AG04449 (cell line): ENCODE data around the gene ARID3C.

Experiments
- CTCF ChIA-PET: fragments of 350-600 bp; formaldehyde crosslinking; extraction: SDS; loops from one replicate; lab custom pipeline; 2021; ENCODE audit warnings: antibody characterized with exemption; lab: Yijun Ruan, JAX
- POLR2A ChIA-PET: fragments of 400-600, 350-600 bp; formaldehyde crosslinking; extraction: SDS; loops from one replicate; lab custom pipeline; 2020; ENCODE audit warnings: antibody characterized with exemption, inconsistent platforms; lab: Yijun Ruan, JAX
- DNase-seq: peaks from one replicate; pipeline ENCODE4 v3.0.0-alpha.2; 2010; ENCODE audit warnings: low read depth, low spot score
- H3K4me3 ChIP-seq: 2 replicates; pipeline ENCODE4 v1.5.1; 2011; ENCODE audit warnings: low read depth, mild to moderate bottlenecking, control low read depth, low read length
- TF ChIP-seq, protein P1 (sequence below): IDR thresholded peaks from one replicate; pipeline ENCODE4 v1.5.1; 2011; ENCODE audit warnings: mild to moderate bottlenecking, moderate library complexity, low read length, control low read depth, inconsistent platforms; ENCODE audit not compliant: insufficient read depth; ENCODE audit errors: missing control alignments

The ARID3C gene

DNA sequence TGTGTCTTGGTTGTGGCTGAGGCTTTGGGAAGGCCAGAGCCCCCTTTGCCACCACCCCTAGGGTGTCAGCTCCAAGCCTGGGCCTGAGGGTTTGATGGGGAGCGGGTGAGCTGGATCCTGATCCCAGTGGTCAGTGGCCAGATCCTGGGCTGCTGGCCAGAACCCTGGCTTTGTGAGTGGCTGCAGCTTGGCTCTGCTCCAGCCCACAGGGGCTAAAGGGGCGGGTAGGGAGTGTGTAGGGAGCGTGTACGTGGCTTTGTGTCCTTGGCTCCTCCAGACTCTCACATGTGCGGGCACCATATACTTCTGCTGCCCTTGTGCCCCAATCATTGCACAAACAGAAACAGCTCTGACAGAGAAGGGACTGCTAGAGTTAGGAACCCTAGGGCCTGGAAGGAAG, 21.9 kb upstream of the ARID3C start:
- TF ChIP-seq, protein P1, sequence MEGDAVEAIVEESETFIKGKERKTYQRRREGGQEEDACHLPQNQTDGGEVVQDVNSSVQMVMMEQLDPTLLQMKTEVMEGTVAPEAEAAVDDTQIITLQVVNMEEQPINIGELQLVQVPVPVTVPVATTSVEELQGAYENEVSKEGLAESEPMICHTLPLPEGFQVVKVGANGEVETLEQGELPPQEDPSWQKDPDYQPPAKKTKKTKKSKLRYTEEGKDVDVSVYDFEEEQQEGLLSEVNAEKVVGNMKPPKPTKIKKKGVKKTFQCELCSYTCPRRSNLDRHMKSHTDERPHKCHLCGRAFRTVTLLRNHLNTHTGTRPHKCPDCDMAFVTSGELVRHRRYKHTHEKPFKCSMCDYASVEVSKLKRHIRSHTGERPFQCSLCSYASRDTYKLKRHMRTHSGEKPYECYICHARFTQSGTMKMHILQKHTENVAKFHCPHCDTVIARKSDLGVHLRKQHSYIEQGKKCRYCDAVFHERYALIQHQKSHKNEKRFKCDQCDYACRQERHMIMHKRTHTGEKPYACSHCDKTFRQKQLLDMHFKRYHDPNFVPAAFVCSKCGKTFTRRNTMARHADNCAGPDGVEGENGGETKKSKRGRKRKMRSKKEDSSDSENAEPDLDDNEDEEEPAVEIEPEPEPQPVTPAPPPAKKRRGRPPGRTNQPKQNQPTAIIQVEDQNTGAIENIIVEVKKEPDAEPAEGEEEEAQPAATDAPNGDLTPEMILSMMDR = no peak
- no peak overlapping the region; the same call in 1 of the 2 replicates for H3K4me3 ChIP-seq
- ChIA-PET POLR2A (interaction anchor here (0.6 to 1.9 kb wide), 2 partner anchors 11 to 13 kb away, joined by 4 to 5 read pairs; partner anchors contain the start of gene SIGMAR1), CTCF (interaction anchor here (1.1 to 13.8 kb wide), 4 partner anchors 13 to 52 kb away, joined by 3 to 153 read pairs (median 12); partner anchors contain the start of genes CCL27 and SIGMAR1)
- no peak for DNase-seq

DNA sequence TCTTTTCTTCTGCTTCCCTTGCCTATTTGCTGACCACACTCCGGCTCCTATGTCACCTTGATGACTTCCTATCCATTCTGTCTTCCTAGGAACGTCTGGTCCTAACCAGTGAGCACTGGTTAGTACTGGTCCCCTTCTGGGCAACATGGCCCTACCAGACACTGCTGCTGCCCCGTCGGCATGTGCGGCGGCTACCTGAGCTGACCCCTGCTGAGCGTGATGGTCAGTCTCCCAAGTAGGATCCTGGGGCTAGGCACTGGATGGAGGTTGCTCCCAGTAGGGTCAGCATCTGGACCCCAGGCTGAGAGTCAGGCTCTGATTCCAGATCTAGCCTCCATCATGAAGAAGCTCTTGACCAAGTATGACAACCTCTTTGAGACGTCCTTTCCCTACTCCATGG, 19.8 kb upstream of the ARID3C start:
- no peak overlapping the region for H3K4me3 ChIP-seq
- ChIA-PET CTCF (interaction anchor here (1.3 to 13.8 kb wide), 4 partner anchors 9 to 35 kb away, joined by 3 to 180 read pairs (median 78); partner anchors contain the start of genes CCL27 and SIGMAR1), POLR2A (no interaction called here)
- TF ChIP-seq, protein P1 = no peak
- no peak for DNase-seq

DNA sequence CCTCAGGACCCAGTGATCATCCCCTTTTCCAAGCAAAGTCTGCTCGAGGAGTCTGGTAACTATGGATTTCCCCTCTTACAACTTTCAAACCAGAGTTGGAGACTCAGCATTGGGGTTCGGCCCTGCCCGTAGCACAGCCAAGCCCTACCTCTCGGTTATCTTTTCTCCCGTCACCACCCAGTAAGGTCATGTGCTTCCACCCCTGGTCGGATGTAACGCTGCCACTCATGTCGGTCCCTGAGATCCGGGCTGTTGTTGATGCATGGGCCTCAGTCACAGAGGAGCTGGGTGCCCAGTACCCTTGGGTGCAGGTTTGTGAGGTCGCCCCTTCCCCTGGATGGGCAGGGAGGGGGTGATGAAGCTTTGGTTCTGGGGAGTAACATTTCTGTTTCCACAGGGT, 18.8 kb upstream of the ARID3C start:
- peak overlapping the region; percentile 89 for H3K4me3 ChIP-seq
- no peak for DNase-seq
- POLR2A ChIA-PET = no interaction called here
- CTCF ChIA-PET = interaction anchor here (1.3 to 13.8 kb wide), 4 partner anchors 10 to 55 kb away, joined by 3 to 180 read pairs (median 86); partner anchors contain the start of genes CCL27 and SIGMAR1
- TF ChIP-seq, protein P1 = no peak

DNA sequence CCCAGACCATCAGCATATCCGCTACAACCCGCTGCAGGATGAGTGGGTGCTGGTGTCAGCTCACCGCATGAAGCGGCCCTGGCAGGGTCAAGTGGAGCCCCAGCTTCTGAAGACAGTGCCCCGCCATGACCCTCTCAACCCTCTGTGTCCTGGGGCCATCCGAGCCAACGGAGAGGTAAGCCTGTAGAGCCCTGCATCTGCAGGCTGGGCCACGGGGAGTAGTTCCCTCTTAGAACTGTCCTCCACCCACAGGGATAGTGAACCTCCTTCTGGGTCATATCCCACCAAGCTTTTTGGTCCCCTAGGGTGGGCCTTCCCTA, 18.2 kb upstream of the ARID3C start:
- H3K4me3 ChIP-seq = peak overlapping the region; percentile 89
- TF ChIP-seq, protein P1 = no peak
- ChIA-PET CTCF (interaction anchor here (0.9 to 13.8 kb wide), 9 partner anchors 10 to 314 kb away, joined by 3 to 180 read pairs (median 10); partner anchors contain the start of genes CCL27 and SIGMAR1), POLR2A (interaction anchor here (1.0 to 1.6 kb wide), 5 partner anchors 9 to 18 kb away, joined by 3 to 31 read pairs (median 4); partner anchors contain the start of gene SIGMAR1)
- DNase-seq = no peak

DNA sequence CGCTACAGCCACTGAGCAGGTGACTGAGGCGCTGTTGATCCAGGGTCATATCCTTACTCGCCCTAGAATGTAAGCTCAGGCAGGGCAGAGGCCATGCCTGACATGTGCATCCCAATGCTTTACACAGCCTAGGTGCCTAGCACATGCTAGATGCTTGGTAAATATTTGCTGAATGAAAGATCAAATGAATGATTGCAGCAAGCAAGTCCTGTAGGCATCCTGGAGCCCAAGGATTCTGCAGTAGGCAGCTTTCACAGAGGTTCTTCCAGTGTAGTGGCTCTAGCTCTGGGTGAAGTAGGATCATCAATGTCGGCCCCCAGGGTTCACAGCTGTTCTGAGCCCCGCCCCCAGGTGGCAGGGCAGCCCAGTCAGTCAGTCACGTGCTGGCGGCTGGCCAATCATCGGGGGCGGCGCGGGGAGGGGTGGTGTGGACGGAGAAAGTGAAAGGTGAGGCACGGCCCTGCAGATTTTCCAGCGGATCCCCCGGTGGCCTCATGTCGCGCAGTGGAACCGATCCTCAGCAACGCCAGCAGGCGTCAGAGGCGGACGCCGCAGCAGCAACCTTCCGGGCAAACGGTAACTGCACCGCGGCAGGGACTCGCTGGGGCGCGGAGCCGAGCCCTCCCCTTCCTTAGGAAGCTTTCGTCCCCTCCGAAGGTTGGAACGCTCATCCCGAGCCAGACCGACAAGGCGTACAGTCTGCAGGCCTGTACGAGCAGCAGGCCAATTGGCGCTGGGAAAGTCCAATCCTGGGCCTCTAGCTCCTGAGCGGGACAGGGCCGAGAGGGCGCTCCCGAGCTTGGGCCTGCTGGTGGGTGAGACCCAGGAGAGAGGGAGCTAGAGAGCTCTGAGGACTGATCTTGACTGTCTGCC, 17.6 kb upstream of the ARID3C start, which contains the start of gene GALT:
GALT (plus strand) TSS at position 465 of the 873 bp plus-strand sequence; CDS start at position 495, 30 bp downstream.
- peak within 1 kb of the TSS; percentile 89 for H3K4me3 ChIP-seq
- TF ChIP-seq, protein P1 = peak; percentile 89
- ChIA-PET CTCF (interaction anchor here (0.9 to 13.8 kb wide), 10 partner anchors 10 to 314 kb away, joined by 3 to 180 read pairs (median 8); partner anchors contain the start of genes CCL27 and SIGMAR1), POLR2A (interaction anchor here (1.0 to 1.6 kb wide), 6 partner anchors 9 to 19 kb away, joined by 3 to 31 read pairs (median 4); partner anchors contain the start of gene SIGMAR1)
- DNase-seq = peak; percentile 42
